GM12872 (cell line): ENCODE measurements around the gene MXI1.

ENCODE experiments used
- TF ChIP-seq, protein P1 (sequence below): IDR thresholded peaks from 3 replicates; pipeline ENCODE4 v1.5.1; 2011; ENCODE audit warnings: low read depth, mild to moderate bottlenecking, low read length, moderate library complexity; ENCODE audit not compliant: insufficient read depth

MXI1 gene

DNA sequence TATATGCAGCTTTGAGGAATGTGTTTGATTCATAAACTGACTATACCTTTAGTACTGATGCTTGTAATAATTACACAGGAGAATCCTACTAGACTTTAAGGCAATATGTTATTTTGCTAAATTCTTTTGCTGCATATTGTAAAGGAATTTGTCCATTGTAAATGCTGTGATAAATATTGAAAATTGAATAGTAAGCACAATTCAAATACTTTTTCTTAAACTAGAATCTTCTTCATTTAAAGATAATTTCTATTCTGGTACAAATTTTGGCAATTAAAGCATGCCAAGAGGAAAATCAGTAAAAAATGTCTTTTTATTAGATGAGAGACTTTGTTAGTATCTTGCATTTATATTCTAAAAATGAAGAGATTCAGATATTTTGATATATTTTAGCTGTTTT, 51.9 kb downstream of the MXI1 start:
- TF ChIP-seq, protein P1, sequence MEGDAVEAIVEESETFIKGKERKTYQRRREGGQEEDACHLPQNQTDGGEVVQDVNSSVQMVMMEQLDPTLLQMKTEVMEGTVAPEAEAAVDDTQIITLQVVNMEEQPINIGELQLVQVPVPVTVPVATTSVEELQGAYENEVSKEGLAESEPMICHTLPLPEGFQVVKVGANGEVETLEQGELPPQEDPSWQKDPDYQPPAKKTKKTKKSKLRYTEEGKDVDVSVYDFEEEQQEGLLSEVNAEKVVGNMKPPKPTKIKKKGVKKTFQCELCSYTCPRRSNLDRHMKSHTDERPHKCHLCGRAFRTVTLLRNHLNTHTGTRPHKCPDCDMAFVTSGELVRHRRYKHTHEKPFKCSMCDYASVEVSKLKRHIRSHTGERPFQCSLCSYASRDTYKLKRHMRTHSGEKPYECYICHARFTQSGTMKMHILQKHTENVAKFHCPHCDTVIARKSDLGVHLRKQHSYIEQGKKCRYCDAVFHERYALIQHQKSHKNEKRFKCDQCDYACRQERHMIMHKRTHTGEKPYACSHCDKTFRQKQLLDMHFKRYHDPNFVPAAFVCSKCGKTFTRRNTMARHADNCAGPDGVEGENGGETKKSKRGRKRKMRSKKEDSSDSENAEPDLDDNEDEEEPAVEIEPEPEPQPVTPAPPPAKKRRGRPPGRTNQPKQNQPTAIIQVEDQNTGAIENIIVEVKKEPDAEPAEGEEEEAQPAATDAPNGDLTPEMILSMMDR: no peak

DNA sequence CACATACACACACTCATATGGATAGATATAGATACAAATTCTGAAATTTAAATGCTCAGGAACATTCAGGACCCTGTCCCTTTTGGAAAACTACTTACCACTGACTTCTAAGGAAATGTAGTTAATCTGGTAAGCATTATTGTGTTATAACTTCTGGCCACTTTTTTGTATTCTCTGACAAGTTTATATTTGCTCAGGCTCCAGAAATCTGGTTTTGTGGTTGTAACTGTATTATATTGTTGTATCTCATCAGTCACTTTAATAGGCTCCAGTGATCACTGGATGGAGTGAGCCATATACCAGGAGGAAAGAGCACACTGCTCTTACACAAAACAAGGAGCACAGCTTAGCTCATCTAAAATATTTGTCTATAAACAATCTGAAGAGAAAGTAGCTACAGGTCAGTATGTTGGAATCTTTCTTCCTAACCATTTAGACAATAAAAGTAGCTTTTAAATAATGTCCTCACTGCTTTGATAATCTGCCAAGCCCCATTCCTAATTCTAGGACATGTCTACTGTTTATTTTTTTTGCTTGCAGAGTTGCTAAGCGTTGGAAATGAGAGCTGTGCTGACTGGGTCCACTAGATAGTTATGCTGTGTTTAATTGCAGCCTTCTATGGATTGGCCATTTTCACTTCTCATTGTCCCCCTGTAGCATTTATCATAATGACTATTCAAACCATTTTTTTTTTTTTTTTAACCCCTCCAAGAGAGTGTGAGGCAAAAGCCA, 53.5 kb downstream of the MXI1 start:
- TF ChIP-seq, protein P1: no peak

DNA sequence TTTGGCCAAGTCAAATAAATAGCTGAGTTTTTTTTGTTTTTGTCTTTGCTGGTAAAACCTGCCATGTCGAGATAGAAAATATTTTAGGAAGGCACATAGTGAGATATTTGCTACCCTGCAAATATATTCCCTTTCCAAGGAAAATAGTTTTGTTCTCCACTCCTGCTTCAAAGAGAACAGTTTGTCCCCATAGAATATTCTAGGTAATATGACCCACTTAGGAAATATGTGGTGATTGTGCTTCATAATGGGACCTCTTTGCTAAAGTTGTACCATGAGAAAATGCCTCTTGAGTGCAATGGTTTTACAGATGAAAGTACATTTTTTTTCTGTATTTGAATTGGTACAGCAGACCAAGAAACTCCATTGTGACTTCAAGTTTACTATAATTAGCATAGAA, 55.8 kb downstream of the MXI1 start:
- TF ChIP-seq, protein P1: no peak

DNA sequence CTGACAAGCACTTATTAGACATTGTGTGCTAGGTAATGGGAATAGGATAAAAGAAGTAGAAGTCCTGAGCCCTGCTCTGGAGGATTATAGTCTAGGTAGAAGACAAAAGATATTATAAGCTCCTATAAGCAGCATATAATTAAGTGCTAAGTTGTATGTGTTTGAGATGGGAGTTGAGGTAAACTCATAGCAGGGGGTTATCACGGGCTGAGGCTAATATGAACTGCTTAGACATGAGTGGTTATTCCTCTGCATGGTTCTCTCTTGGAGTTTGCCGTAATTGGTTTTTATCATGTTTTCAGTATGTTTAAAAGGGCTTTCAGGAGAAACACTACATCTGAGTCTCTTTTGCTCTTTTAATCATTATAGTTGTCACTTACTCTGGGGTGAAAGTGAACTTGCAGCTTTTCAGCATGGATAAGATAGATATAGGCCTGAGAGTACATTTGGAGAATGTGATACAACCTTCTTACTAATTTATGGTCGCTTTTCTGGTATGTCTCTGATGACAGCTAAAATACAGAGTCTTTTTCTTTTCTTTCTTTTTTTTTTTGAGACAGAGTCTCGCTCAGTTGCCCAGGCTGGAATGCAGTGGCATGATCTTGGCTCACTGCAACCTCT, 58.3 kb downstream of the MXI1 start:
- TF ChIP-seq, protein P1: no peak

DNA sequence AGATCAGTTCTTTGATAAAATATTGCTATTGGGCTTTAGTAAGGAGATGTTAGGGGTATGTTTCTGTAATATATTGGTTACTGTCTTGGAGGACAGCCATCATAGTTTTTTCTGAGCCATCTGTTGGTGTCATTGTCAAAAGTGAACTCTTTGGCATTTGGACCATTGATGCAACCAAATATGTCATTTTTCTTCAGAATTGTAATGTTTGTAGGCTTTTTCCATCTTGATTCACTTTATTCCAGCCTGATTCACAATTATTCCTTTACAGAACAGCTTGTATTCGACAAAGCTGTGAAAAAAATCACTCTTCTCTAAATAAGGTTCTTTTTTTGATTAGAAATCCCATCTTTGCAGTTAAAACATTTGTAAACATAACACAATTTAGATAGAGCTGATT, 59.9 kb downstream of the MXI1 start:
- TF ChIP-seq, protein P1: no peak

DNA sequence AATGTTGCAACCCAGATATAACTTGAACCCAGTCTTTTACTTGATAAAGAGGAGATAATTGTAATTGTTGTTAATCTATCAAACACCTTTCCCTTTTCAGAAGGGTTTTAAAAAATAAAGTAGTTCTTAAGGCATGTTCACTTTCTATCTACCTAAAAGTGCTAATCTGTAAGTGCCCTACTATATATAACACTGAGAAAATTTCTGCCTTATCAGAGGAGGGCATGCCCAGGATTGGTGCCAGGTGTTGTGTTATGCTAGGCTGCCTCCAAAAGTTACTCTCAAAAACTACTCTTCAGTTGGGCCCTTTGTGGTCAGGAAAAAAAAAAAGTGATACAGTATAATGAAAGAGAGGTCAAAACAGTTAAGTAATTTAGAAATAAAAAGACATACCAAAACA, 61.0 kb downstream of the MXI1 start:
- TF ChIP-seq, protein P1: no peak

DNA sequence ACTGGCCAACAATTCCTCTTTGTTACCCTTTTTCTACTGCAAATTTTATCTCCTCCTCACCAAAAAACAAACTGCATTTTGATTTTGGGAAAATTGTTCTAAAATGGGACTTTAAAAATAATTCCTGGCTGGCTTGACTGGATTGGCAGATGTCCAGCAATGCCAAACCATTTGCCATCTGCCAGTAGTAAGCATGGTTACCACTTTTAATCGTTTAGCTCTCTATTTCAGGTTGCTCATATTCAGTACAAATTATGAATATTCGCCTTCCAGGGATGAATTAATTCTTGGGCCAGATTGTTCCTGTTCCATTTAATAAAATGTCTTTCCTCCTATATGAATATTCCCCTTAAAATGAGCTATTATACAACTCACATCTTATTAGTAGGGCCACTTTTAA, 61.6 kb downstream of the MXI1 start:
- TF ChIP-seq, protein P1: no peak
